SK-N-SH (cell line): Measurements from ENCODE around the gene STON2. TPM values are rescaled to one million over a fixed set of nuclear protein-coding genes. Genes with fewer than 3 reads are reported as not detected.

Experiments
- CTCF ChIA-PET: fragments of 300-600, 350-600 bp; formaldehyde crosslinking; extraction: SDS; loops from one replicate; lab custom pipeline; 2021; lab: Yijun Ruan, JAX
- POLR2A ChIA-PET: fragments of 350-600 bp; sonication (Branson Sonifier 250); formaldehyde crosslinking; extraction: SDS; loops from one replicate; lab custom pipeline; 2020; ENCODE audit warnings: antibody characterized with exemption, inconsistent platforms; lab: Yijun Ruan, JAX
- DNase-seq: peaks from one replicate; pipeline ENCODE4 v3.0.0; 2012
- H2AFZ ChIP-seq: fragments of 200-600 bp; sonication (generic); 2 replicates; pipeline ENCODE4 v1.8.1; 2016; ENCODE audit warnings: antibody characterized with exemption, mild to moderate bottlenecking, low read depth
- H3F3A ChIP-seq: fragments of 200-600 bp; sonication (generic); replicated peaks from 2 replicates; pipeline ENCODE3; 2016; ENCODE audit warnings: antibody characterized with exemption, mild to moderate bottlenecking; ENCODE audit not compliant: insufficient read depth
- H3K27ac ChIP-seq, 2 experiments: fragments of 200-500 bp in 1 of 2; fragments of 200-600 bp in 1 of 2; sonication (Bioruptor generic) in 1 of 2; sonication (generic), shearing (Covaris generic) in 1 of 2; 2 replicates each; pipeline versions ENCODE4 v1.5.1 to v1.6.1; 2014 to 2016; ENCODE audit warnings: low read depth in 2 of 2, inconsistent platforms in 1 of 2, low read length in 1 of 2, mild to moderate bottlenecking in 1 of 2, mixed read lengths in 1 of 2
- H3K27me3 ChIP-seq: fragments of 200-600 bp; sonication (generic), shearing (Covaris generic); 2 replicates; pipeline ENCODE4 v1.6.1; 2016; ENCODE audit warnings: mixed run types; ENCODE audit not compliant: insufficient read depth
- H3K36me3 ChIP-seq, 2 experiments: fragments of 200-500 bp in 1 of 2; fragments of 200-600 bp in 1 of 2; sonication (Bioruptor generic) in 1 of 2; sonication (generic) in 1 of 2; replicated peaks in 1 of 2; 2 replicates each; pipeline versions ENCODE3 to v1.5.1; 2014 to 2016; ENCODE audit warnings: low read length in 1 of 2, mild to moderate bottlenecking in 1 of 2; ENCODE audit not compliant: insufficient read depth in 2 of 2, control insufficient read depth in 1 of 2
- H3K4me1 ChIP-seq, 2 experiments: fragments of 200-500 bp in 1 of 2; fragments of 200-600 bp in 1 of 2; sonication (Bioruptor generic) in 1 of 2; sonication (generic), shearing (Covaris generic) in 1 of 2; 2 replicates each; pipeline versions ENCODE4 v1.5.1 to v1.6.1; 2014 to 2016; ENCODE audit warnings: low read depth in 1 of 2, low read length in 1 of 2, mixed run types in 1 of 2; ENCODE audit not compliant: insufficient read depth in 2 of 2, control insufficient read depth in 1 of 2
- H3K4me2 ChIP-seq: fragments of 200-600 bp; sonication (generic), shearing (Covaris generic); 2 replicates; pipeline ENCODE4 v1.6.1; 2017; ENCODE audit warnings: mixed run types
- H3K4me3 ChIP-seq, 2 experiments: fragments of 200-500 bp in 1 of 2; fragments of 200-600 bp in 1 of 2; sonication (Bioruptor generic) in 1 of 2; sonication (generic), shearing (Covaris generic) in 1 of 2; 2 replicates each; pipeline versions ENCODE4 v1.5.1 to v1.8.1; 2014 to 2016; ENCODE audit warnings: low read depth in 2 of 2, inconsistent platforms in 1 of 2, low read length in 1 of 2, mild to moderate bottlenecking in 1 of 2, mixed read lengths in 1 of 2, moderate library complexity in 1 of 2
- H3K79me2 ChIP-seq: fragments of 200-600 bp; sonication (generic); 2 replicates; pipeline ENCODE4 v1.8.1; 2017; ENCODE audit warnings: mild to moderate bottlenecking; ENCODE audit not compliant: insufficient read depth
- H3K9ac ChIP-seq: fragments of 200-600 bp; sonication (generic); 2 replicates; pipeline ENCODE4 v1.6.1; 2017; ENCODE audit warnings: mixed run types
- H3K9me2 ChIP-seq: fragments of 200-600 bp; sonication (generic); 2 replicates; pipeline ENCODE4 v1.6.1; 2017; ENCODE audit warnings: mixed run types
- H3K9me3 ChIP-seq: fragments of 200-600 bp; sonication (generic); 2 replicates; pipeline ENCODE4 v1.6.1; 2017; ENCODE audit warnings: mixed run types, mild to moderate bottlenecking, moderate library complexity
- H4K20me1 ChIP-seq: fragments of 200-600 bp; sonication (generic); 2 replicates; pipeline ENCODE4 v1.6.1; 2017; ENCODE audit warnings: mild to moderate bottlenecking, mixed run types; ENCODE audit not compliant: insufficient read depth
- CHD2 ChIP-seq: fragments of 150-350 bp; IDR thresholded peaks from 2 replicates; pipeline ENCODE4 v1.6.1; 2018; ENCODE audit warnings: low read length; ENCODE audit not compliant: partially characterized antibody
- ELF1 ChIP-seq: IDR thresholded peaks from 2 replicates; pipeline ENCODE4 v1.4.0; 2012
- EP300 ChIP-seq, 2 experiments: IDR thresholded peaks; 2 replicates each; pipeline versions ENCODE4 v1.4.0 to v1.6.1; 2012; ENCODE audit warnings: borderline replicate concordance in 1 of 2, low read depth in 1 of 2, low read length in 1 of 2
- FOSL2 ChIP-seq: IDR thresholded peaks from 2 replicates; pipeline ENCODE4 v1.4.0; 2012; ENCODE audit warnings: low read depth, mild to moderate bottlenecking, moderate library complexity, borderline replicate concordance
- FOXJ3 ChIP-seq: sonication (generic); formaldehyde crosslinking; IDR thresholded peaks from 2 replicates; pipeline ENCODE4 v1.5.1; 2020; ENCODE audit warnings: mild to moderate bottlenecking, missing genetic modification reagents
- FOXM1 ChIP-seq: IDR thresholded peaks from 2 replicates; pipeline ENCODE4 v1.4.0; 2012; ENCODE audit warnings: low read depth, mild to moderate bottlenecking
- NFIC ChIP-seq: IDR thresholded peaks from 2 replicates; pipeline ENCODE4 v1.4.0; 2012; ENCODE audit warnings: borderline replicate concordance
- NRF1 ChIP-seq: IDR thresholded peaks from 2 replicates; pipeline ENCODE4 v1.6.1; 2012; ENCODE audit warnings: low read depth, mild to moderate bottlenecking, low read length
- POLR2AphosphoS5 ChIP-seq: IDR thresholded peaks from 2 replicates; pipeline ENCODE4 v1.6.1; 2012; ENCODE audit warnings: low read depth, low read length
- RAD21 ChIP-seq: IDR thresholded peaks from 2 replicates; pipeline ENCODE4 v1.6.1; 2012; ENCODE audit warnings: mild to moderate bottlenecking, low read length
- RCOR1 ChIP-seq: fragments of 150-350 bp; IDR thresholded peaks from 2 replicates; pipeline ENCODE4 v1.6.1; 2017; ENCODE audit warnings: antibody characterized with exemption, low read length
- RFX5 ChIP-seq: IDR thresholded peaks from 2 replicates; pipeline ENCODE4 v1.6.1; 2012; ENCODE audit warnings: mild to moderate bottlenecking, improper control_type of control experiment, low read length
- SIN3A ChIP-seq: IDR thresholded peaks from 2 replicates; pipeline ENCODE4 v1.6.1; 2012; ENCODE audit warnings: low read depth, mild to moderate bottlenecking, low read length, moderate library complexity, borderline replicate concordance
- SMC3 ChIP-seq: IDR thresholded peaks from 2 replicates; pipeline ENCODE4 v1.6.1; 2012; ENCODE audit warnings: low read depth, low read length, improper control_type of control experiment
- TCF12 ChIP-seq: IDR thresholded peaks from 2 replicates; pipeline ENCODE4 v1.4.0; 2012
- TEAD4 ChIP-seq: IDR thresholded peaks from 2 replicates; pipeline ENCODE4 v1.4.0; 2012; ENCODE audit warnings: mild to moderate bottlenecking, borderline replicate concordance; ENCODE audit not compliant: insufficient read depth
- YY1 ChIP-seq: IDR thresholded peaks from 2 replicates; pipeline ENCODE4 v1.4.0; 2012; ENCODE audit warnings: low read depth, mild to moderate bottlenecking
- WGBS: methylation state at CpG from one replicate; pipeline ENCODE4 v1.1.6; 2017; ENCODE audit warnings: low lambda C conversion rate; 5-methylcytosine and 5-hydroxymethylcytosine counted together
- polyA plus RNA-seq, 3 experiments: library from polyadenylated mRNA; depleted of rRNA; stranded (reverse); fragments of >200 nt; gene quantifications; 2 replicates each; pipeline ENCODE4 v1.2.3, GENCODE V29; 2012
- TF ChIP-seq, protein P1 (sequence below): IDR thresholded peaks from 2 replicates; pipeline ENCODE4 v1.4.0; 2012; ENCODE audit warnings: low read depth, borderline replicate concordance
- TF ChIP-seq, protein P2 (sequence below): IDR thresholded peaks from 2 replicates; pipeline ENCODE4; 2012
- TF ChIP-seq, protein P3 (sequence below): fragments of 200-600 bp; sonication (generic); IDR thresholded peaks from 2 replicates; pipeline ENCODE4 v1.6.1; 2017; ENCODE audit warnings: antibody characterized with exemption, mild to moderate bottlenecking, moderate library complexity
- TF ChIP-seq, protein P4 (sequence below): IDR thresholded peaks from 2 replicates; pipeline ENCODE4 v1.6.1; 2012; ENCODE audit warnings: mild to moderate bottlenecking, low read depth, low read length, moderate library complexity

The STON2 gene
- polyA plus RNA-seq, 1 of the 3 experiments (the other 2 are of a cell fraction) = not detected

DNA sequence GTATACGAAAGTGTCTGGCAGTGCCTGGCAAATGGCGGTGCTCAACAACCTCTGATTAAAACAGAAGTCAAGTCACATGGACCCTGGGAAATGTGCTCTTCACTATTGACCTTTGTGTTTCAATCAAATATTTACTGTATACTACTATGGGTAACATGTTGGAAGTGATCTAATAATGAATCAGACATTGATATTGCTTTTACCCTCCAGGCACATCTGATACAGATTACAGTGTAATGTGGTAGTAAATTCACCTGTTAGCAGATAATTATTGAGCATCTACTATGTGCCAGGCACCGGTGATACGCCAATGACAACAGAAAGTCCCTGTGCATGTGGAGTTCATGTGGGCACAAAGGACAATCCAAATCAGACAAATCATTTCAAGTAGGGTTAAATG, 63.1 kb downstream of the STON2 start:
- H3K9me3 ChIP-seq = no peaks in the 10 kb centered on the region
- H3K9ac ChIP-seq = no peak overlapping the region
- H3K4me1 ChIP-seq = no peaks in the 10 kb centered on the region; a peak in 1 of 4 replicates
- no peaks in the 10 kb centered on the region for H4K20me1 ChIP-seq
- no peak for DNase-seq
- no peaks in the 10 kb centered on the region for H3K27me3 ChIP-seq
- TF ChIP-seq, protein P1, sequence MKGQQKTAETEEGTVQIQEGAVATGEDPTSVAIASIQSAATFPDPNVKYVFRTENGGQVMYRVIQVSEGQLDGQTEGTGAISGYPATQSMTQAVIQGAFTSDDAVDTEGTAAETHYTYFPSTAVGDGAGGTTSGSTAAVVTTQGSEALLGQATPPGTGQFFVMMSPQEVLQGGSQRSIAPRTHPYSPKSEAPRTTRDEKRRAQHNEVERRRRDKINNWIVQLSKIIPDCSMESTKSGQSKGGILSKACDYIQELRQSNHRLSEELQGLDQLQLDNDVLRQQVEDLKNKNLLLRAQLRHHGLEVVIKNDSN = no peak
- no peak for TF ChIP-seq TEAD4
- TF ChIP-seq, protein P2, sequence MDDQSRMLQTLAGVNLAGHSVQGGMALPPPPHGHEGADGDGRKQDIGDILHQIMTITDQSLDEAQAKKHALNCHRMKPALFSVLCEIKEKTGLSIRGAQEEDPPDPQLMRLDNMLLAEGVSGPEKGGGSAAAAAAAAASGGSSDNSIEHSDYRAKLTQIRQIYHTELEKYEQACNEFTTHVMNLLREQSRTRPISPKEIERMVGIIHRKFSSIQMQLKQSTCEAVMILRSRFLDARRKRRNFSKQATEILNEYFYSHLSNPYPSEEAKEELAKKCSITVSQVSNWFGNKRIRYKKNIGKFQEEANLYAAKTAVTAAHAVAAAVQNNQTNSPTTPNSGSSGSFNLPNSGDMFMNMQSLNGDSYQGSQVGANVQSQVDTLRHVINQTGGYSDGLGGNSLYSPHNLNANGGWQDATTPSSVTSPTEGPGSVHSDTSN = no peak
- no peak for TF ChIP-seq NFIC
- TF ChIP-seq SMC3 = no peak
- no peak for TF ChIP-seq RCOR1
- no peak for TF ChIP-seq TCF12
- no peak for TF ChIP-seq FOXM1
- TF ChIP-seq FOSL2 = no peak
- TF ChIP-seq, protein P3, sequence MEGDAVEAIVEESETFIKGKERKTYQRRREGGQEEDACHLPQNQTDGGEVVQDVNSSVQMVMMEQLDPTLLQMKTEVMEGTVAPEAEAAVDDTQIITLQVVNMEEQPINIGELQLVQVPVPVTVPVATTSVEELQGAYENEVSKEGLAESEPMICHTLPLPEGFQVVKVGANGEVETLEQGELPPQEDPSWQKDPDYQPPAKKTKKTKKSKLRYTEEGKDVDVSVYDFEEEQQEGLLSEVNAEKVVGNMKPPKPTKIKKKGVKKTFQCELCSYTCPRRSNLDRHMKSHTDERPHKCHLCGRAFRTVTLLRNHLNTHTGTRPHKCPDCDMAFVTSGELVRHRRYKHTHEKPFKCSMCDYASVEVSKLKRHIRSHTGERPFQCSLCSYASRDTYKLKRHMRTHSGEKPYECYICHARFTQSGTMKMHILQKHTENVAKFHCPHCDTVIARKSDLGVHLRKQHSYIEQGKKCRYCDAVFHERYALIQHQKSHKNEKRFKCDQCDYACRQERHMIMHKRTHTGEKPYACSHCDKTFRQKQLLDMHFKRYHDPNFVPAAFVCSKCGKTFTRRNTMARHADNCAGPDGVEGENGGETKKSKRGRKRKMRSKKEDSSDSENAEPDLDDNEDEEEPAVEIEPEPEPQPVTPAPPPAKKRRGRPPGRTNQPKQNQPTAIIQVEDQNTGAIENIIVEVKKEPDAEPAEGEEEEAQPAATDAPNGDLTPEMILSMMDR = no peak
- no peak for TF ChIP-seq NRF1
- ChIA-PET POLR2A (no interaction called here), CTCF (no interaction called here)
- no peaks in the 10 kb centered on the region for H3K9me2 ChIP-seq
- no peaks in the 10 kb centered on the region for H3K36me3 ChIP-seq
- H3K4me2 ChIP-seq = no peak overlapping the region
- H3K79me2 ChIP-seq = no peaks in the 10 kb centered on the region
- 25% methylated on average over 4 of the region's 4 CpGs for WGBS
- no peak overlapping the region for H2AFZ ChIP-seq
- H3F3A ChIP-seq = no peaks in the 10 kb centered on the region
- H3K27ac ChIP-seq = no peak overlapping the region
- no peak overlapping the region for H3K4me3 ChIP-seq

DNA sequence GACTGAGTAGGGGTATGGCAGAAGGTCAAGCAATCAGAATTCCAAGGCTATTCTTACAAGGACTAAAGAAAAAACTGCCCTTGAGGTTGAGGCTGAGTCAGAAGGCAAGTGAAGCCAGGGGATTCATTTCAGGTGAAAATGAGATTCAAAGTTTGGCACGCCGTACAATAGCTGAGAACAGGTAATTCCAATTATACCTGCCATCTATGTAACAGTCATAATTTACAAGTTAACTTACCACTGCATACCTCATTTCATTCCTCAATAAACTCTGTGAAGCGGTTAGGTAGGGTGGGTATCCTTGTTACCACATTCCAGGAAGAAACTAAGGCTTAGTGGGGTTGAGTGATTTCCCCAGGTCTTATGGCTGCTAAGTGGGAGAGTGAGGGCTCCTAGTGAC, 64.1 kb downstream of the STON2 start:
- CTCF ChIA-PET = no interaction called here
- no peak overlapping the region for H3K27ac ChIP-seq
- H3K9me3 ChIP-seq = no peaks in the 10 kb centered on the region
- no peak overlapping the region for H3K4me3 ChIP-seq
- H3K36me3 ChIP-seq = no peaks in the 10 kb centered on the region
- no peaks in the 10 kb centered on the region for H3K27me3 ChIP-seq
- no peaks in the 10 kb centered on the region for H3F3A ChIP-seq
- WGBS = 49% methylated on average over 3 of the region's 3 CpGs
- TF ChIP-seq, protein P4, sequence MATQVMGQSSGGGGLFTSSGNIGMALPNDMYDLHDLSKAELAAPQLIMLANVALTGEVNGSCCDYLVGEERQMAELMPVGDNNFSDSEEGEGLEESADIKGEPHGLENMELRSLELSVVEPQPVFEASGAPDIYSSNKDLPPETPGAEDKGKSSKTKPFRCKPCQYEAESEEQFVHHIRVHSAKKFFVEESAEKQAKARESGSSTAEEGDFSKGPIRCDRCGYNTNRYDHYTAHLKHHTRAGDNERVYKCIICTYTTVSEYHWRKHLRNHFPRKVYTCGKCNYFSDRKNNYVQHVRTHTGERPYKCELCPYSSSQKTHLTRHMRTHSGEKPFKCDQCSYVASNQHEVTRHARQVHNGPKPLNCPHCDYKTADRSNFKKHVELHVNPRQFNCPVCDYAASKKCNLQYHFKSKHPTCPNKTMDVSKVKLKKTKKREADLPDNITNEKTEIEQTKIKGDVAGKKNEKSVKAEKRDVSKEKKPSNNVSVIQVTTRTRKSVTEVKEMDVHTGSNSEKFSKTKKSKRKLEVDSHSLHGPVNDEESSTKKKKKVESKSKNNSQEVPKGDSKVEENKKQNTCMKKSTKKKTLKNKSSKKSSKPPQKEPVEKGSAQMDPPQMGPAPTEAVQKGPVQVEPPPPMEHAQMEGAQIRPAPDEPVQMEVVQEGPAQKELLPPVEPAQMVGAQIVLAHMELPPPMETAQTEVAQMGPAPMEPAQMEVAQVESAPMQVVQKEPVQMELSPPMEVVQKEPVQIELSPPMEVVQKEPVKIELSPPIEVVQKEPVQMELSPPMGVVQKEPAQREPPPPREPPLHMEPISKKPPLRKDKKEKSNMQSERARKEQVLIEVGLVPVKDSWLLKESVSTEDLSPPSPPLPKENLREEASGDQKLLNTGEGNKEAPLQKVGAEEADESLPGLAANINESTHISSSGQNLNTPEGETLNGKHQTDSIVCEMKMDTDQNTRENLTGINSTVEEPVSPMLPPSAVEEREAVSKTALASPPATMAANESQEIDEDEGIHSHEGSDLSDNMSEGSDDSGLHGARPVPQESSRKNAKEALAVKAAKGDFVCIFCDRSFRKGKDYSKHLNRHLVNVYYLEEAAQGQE = no peak
- TF ChIP-seq EP300 (IDR thresholded peaks at IDR 0.05; ENCODE audit: borderline replicate concordance in 1 of 2, low read depth in 1 of 2, low read length in 1 of 2) (no peak), CHD2 (no peak), RFX5 (no peak), TEAD4 (no peak), ELF1 (no peak), FOXM1 (no peak), POLR2AphosphoS5 (no peak), FOXJ3 (no peak), SIN3A (no peak), TCF12 (no peak), YY1 (no peak), RAD21 (no peak)
- TF ChIP-seq, protein P3 = no peak
- no peaks in the 10 kb centered on the region for H3K79me2 ChIP-seq
- H3K9ac ChIP-seq = no peak overlapping the region
- H3K9me2 ChIP-seq = no peaks in the 10 kb centered on the region
- H3K4me2 ChIP-seq = no peak overlapping the region
- H4K20me1 ChIP-seq = no peaks in the 10 kb centered on the region
- POLR2A ChIA-PET = no interaction called here
- H3K4me1 ChIP-seq = no peaks in the 10 kb centered on the region; a peak in 1 of 4 replicates
- no peak overlapping the region for H2AFZ ChIP-seq
- no peak for DNase-seq
